Panc1 (cell line): Measurements from ENCODE around the gene ZCWPW1.
"Not testable (repeated sequence)": the region's sequence is repeated elsewhere in the genome, so short reads cannot be mapped to it uniquely, and the experiment has no call there.

Source experiments
- POLR2AphosphoS5 ChIP-seq: IDR thresholded peaks from 2 replicates; pipeline ENCODE4 v1.6.1; 2012; ENCODE audit warnings: mild to moderate bottlenecking, low read depth, low read length, moderate library complexity
- SIN3A ChIP-seq: IDR thresholded peaks from 2 replicates; pipeline ENCODE4 v1.6.1; 2012; ENCODE audit warnings: low read depth, mild to moderate bottlenecking, low read length, moderate library complexity, borderline replicate concordance; ENCODE audit not compliant: insufficient read depth
- TF ChIP-seq, protein P1 (sequence below): fragments of 450-650 bp; IDR thresholded peaks from 2 replicates; pipeline ENCODE4 v1.5.1; 2017; ENCODE audit warnings: mild to moderate bottlenecking
- TF ChIP-seq, protein P2 (sequence below), 2 experiments: IDR thresholded peaks; 2 replicates each; pipeline ENCODE4 v1.6.1; 2011 to 2012; ENCODE audit warnings: low read depth in 2 of 2, control low read depth in 1 of 2, low read length in 1 of 2, mild to moderate bottlenecking in 1 of 2, moderate library complexity in 1 of 2; ENCODE audit not compliant: insufficient read depth in 1 of 2

DNA sequence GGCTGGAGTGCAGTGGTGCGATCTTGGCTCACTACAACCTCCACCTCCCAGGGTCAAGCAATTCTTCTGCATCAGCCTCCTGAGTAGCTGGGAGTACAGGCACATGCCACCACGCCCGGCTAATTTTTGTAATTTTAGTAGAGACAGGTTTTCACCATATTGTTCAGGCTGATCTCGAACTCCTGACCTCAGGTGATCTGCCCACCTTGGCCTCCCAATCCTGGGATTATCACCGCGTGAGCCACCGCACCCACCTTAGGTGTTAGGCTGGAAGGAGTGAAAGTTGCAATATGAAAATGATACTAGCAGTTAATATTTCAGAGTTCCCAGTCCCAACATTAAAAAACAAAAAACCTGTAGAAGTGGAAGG, 62.5 kb downstream of the ZCWPW1 start:
- TF ChIP-seq, protein P1, sequence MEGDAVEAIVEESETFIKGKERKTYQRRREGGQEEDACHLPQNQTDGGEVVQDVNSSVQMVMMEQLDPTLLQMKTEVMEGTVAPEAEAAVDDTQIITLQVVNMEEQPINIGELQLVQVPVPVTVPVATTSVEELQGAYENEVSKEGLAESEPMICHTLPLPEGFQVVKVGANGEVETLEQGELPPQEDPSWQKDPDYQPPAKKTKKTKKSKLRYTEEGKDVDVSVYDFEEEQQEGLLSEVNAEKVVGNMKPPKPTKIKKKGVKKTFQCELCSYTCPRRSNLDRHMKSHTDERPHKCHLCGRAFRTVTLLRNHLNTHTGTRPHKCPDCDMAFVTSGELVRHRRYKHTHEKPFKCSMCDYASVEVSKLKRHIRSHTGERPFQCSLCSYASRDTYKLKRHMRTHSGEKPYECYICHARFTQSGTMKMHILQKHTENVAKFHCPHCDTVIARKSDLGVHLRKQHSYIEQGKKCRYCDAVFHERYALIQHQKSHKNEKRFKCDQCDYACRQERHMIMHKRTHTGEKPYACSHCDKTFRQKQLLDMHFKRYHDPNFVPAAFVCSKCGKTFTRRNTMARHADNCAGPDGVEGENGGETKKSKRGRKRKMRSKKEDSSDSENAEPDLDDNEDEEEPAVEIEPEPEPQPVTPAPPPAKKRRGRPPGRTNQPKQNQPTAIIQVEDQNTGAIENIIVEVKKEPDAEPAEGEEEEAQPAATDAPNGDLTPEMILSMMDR, result not testable (repeated sequence)
- TF ChIP-seq SIN3A, POLR2AphosphoS5: not testable (repeated sequence)
- TF ChIP-seq, protein P2, sequence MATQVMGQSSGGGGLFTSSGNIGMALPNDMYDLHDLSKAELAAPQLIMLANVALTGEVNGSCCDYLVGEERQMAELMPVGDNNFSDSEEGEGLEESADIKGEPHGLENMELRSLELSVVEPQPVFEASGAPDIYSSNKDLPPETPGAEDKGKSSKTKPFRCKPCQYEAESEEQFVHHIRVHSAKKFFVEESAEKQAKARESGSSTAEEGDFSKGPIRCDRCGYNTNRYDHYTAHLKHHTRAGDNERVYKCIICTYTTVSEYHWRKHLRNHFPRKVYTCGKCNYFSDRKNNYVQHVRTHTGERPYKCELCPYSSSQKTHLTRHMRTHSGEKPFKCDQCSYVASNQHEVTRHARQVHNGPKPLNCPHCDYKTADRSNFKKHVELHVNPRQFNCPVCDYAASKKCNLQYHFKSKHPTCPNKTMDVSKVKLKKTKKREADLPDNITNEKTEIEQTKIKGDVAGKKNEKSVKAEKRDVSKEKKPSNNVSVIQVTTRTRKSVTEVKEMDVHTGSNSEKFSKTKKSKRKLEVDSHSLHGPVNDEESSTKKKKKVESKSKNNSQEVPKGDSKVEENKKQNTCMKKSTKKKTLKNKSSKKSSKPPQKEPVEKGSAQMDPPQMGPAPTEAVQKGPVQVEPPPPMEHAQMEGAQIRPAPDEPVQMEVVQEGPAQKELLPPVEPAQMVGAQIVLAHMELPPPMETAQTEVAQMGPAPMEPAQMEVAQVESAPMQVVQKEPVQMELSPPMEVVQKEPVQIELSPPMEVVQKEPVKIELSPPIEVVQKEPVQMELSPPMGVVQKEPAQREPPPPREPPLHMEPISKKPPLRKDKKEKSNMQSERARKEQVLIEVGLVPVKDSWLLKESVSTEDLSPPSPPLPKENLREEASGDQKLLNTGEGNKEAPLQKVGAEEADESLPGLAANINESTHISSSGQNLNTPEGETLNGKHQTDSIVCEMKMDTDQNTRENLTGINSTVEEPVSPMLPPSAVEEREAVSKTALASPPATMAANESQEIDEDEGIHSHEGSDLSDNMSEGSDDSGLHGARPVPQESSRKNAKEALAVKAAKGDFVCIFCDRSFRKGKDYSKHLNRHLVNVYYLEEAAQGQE (IDR thresholded peaks at IDR 0.05; ENCODE audit: insufficient read depth in 1 of 2, low read depth in 2 of 2, low read length in 1 of 2), result not testable (repeated sequence)
